HEK293 (cell line): ENCODE results near the gene FIS1.

Experiments
- CTCF ChIA-PET: fragments of 350-600 bp; formaldehyde crosslinking; extraction: SDS; loops from one replicate; lab custom pipeline; 2021; ENCODE audit warnings: antibody characterized with exemption; lab: Yijun Ruan, JAX
- POLR2A ChIA-PET: fragments of 300-600 bp; formaldehyde crosslinking; extraction: SDS; loops from one replicate; lab custom pipeline; 2020; ENCODE audit warnings: antibody characterized with exemption, inconsistent platforms; lab: Yijun Ruan, JAX
- H3K27ac ChIP-seq: fragments of 200-500 bp; sonication (Bioruptor generic); 2 replicates; pipeline ENCODE4 v1.5.1; 2014; ENCODE audit warnings: low read depth, low read length, control low read depth, inconsistent platforms; ENCODE audit errors: extremely low read depth
- H3K36me3 ChIP-seq, 2 experiments: fragments of 200-500 bp in 1 of 2; sonication (Bioruptor generic) in 1 of 2; 1 replicate in 1 of 2; 2 replicates in 1 of 2; pipeline ENCODE4 v1.5.1; 2014 to 2017; ENCODE audit warnings: inconsistent platforms in 2 of 2, low read length in 2 of 2; ENCODE audit not compliant: control insufficient read depth in 2 of 2, insufficient read depth in 1 of 2
- H3K4me1 ChIP-seq: fragments of 200-500 bp; sonication (Bioruptor generic); 2 replicates; pipeline ENCODE4 v1.5.1; 2014; ENCODE audit warnings: mild to moderate bottlenecking, low read length, inconsistent platforms; ENCODE audit not compliant: control insufficient read depth, insufficient read depth
- H3K4me3 ChIP-seq: 2 replicates; pipeline ENCODE4 v1.5.1; 2011; ENCODE audit warnings: low read depth, mild to moderate bottlenecking, control low read depth, low read length, moderate library complexity
- H3K9me3 ChIP-seq: fragments of 200-500 bp; sonication (Bioruptor generic); 2 replicates; pipeline ENCODE4 v1.5.1; 2014; ENCODE audit warnings: low read depth, low read length, inconsistent platforms; ENCODE audit not compliant: control insufficient read depth, insufficient read depth
- KLF1 ChIP-seq: fragments of 450-650 bp; formaldehyde crosslinking; IDR thresholded peaks from 2 replicates; pipeline ENCODE4 v1.5.1; 2016; ENCODE audit warnings: missing biosample characterization, missing genetic modification characterization
- KLF16 ChIP-seq: fragments of 450-650 bp; formaldehyde crosslinking; IDR thresholded peaks from 2 replicates; pipeline ENCODE4 v1.5.1; 2017; ENCODE audit warnings: missing biosample characterization, missing genetic modification characterization
- KLF17 ChIP-seq: fragments of 450-650 bp; formaldehyde crosslinking; IDR thresholded peaks from 2 replicates; pipeline ENCODE4 v1.5.1; 2016; ENCODE audit warnings: missing biosample characterization, missing genetic modification characterization
- MEIS1 ChIP-seq: sonication (generic); formaldehyde crosslinking; IDR thresholded peaks from 2 replicates; pipeline ENCODE4 v1.8.1; 2022; ENCODE audit warnings: missing genetic modification reagents, mild to moderate bottlenecking, borderline replicate concordance
- REST ChIP-seq: fragments of 450-650 bp; formaldehyde crosslinking; IDR thresholded peaks from 2 replicates; pipeline ENCODE4 v1.5.1; 2016; ENCODE audit warnings: missing biosample characterization, missing genetic modification characterization
- SCRT1 ChIP-seq: fragments of 450-650 bp; formaldehyde crosslinking; IDR thresholded peaks from 2 replicates; pipeline ENCODE4 v1.5.1; 2016; ENCODE audit warnings: missing biosample characterization, missing genetic modification characterization, borderline replicate concordance
- SCRT2 ChIP-seq: fragments of 450-650 bp; formaldehyde crosslinking; IDR thresholded peaks from 2 replicates; pipeline ENCODE4 v1.5.1; 2016; ENCODE audit warnings: missing biosample characterization, missing genetic modification characterization
- SP3 ChIP-seq: fragments of 450-650 bp; formaldehyde crosslinking; IDR thresholded peaks from 2 replicates; pipeline ENCODE4 v1.5.1; 2016; ENCODE audit warnings: missing biosample characterization, missing genetic modification characterization
- ZBTB10 ChIP-seq: fragments of 450-650 bp; formaldehyde crosslinking; IDR thresholded peaks from 2 replicates; pipeline ENCODE4 v1.5.1; 2016; ENCODE audit warnings: missing biosample characterization, missing genetic modification characterization
- ZEB2 ChIP-seq: fragments of 450-650 bp; formaldehyde crosslinking; IDR thresholded peaks from 2 replicates; pipeline ENCODE4 v1.5.1; 2016; ENCODE audit warnings: missing biosample characterization, missing genetic modification characterization
- ZFHX2 ChIP-seq: fragments of 450-650 bp; formaldehyde crosslinking; conservative IDR thresholded peaks from 2 replicates; pipeline ENCODE4 v1.5.1; 2016; ENCODE audit warnings: missing biosample characterization, missing genetic modification characterization
- ZNF155 ChIP-seq: fragments of 450-650 bp; formaldehyde crosslinking; IDR thresholded peaks from 2 replicates; pipeline ENCODE4 v1.5.1; 2016; ENCODE audit warnings: missing biosample characterization, missing genetic modification characterization
- ZNF169 ChIP-seq: fragments of 450-650 bp; formaldehyde crosslinking; IDR thresholded peaks from 2 replicates; pipeline ENCODE4 v1.5.1; 2016; ENCODE audit warnings: missing biosample characterization, missing genetic modification characterization
- ZNF211 ChIP-seq: fragments of 450-650 bp; formaldehyde crosslinking; IDR thresholded peaks from 2 replicates; pipeline ENCODE4 v1.5.1; 2016; ENCODE audit warnings: low read depth, missing biosample characterization, missing genetic modification characterization
- ZNF24 ChIP-seq: fragments of 450-650 bp; formaldehyde crosslinking; IDR thresholded peaks from 2 replicates; pipeline ENCODE4 v1.5.1; 2016; ENCODE audit warnings: missing biosample characterization, missing genetic modification characterization
- ZNF248 ChIP-seq: fragments of 450-650 bp; formaldehyde crosslinking; IDR thresholded peaks from 2 replicates; pipeline ENCODE4 v1.5.1; 2017; ENCODE audit warnings: missing biosample characterization, missing genetic modification characterization
- ZNF266 ChIP-seq: fragments of 450-650 bp; formaldehyde crosslinking; IDR thresholded peaks from 2 replicates; pipeline ENCODE4 v1.5.1; 2016; ENCODE audit warnings: missing biosample characterization, missing genetic modification characterization, low read depth
- ZNF341 ChIP-seq: fragments of 450-650 bp; formaldehyde crosslinking; IDR thresholded peaks from 2 replicates; pipeline ENCODE4; 2016; ENCODE audit warnings: low read depth, missing biosample characterization, missing genetic modification characterization
- ZNF416 ChIP-seq: fragments of 450-650 bp; formaldehyde crosslinking; IDR thresholded peaks from 2 replicates; pipeline ENCODE4 v1.5.1; 2016; ENCODE audit warnings: missing biosample characterization, missing genetic modification characterization
- ZNF513 ChIP-seq: fragments of 450-650 bp; IDR thresholded peaks from 2 replicates; pipeline ENCODE4 v1.5.1; 2018; ENCODE audit warnings: missing biosample characterization, missing genetic modification characterization
- ZNF555 ChIP-seq: fragments of 450-650 bp; formaldehyde crosslinking; conservative IDR thresholded peaks from 2 replicates; pipeline ENCODE4 v1.5.1; 2017; ENCODE audit warnings: missing biosample characterization, mild to moderate bottlenecking, missing genetic modification characterization, inconsistent platforms
- ZNF624 ChIP-seq: fragments of 450-650 bp; formaldehyde crosslinking; IDR thresholded peaks from 2 replicates; pipeline ENCODE4 v1.5.1; 2017; ENCODE audit warnings: missing biosample characterization, missing genetic modification characterization
- ZNF654 ChIP-seq: fragments of 450-650 bp; formaldehyde crosslinking; IDR thresholded peaks from 2 replicates; pipeline ENCODE4 v1.5.1; 2016; ENCODE audit warnings: low read depth, missing biosample characterization, missing genetic modification characterization
- ZNF747 ChIP-seq: fragments of 450-650 bp; formaldehyde crosslinking; IDR thresholded peaks from 2 replicates; pipeline ENCODE4 v1.5.1; 2016; ENCODE audit warnings: missing biosample characterization, missing genetic modification characterization
- ZNF837 ChIP-seq: fragments of 450-650 bp; formaldehyde crosslinking; IDR thresholded peaks from 2 replicates; pipeline ENCODE4 v1.5.1; 2016; ENCODE audit warnings: missing biosample characterization, missing genetic modification characterization
- ZSCAN30 ChIP-seq: fragments of 450-650 bp; IDR thresholded peaks from 2 replicates; pipeline ENCODE4 v1.5.1; 2018; ENCODE audit warnings: missing biosample characterization, mild to moderate bottlenecking, missing genetic modification characterization, moderate library complexity
- ZXDB ChIP-seq: fragments of 450-650 bp; formaldehyde crosslinking; IDR thresholded peaks from 2 replicates; pipeline ENCODE4 v1.5.1; 2016; ENCODE audit warnings: missing biosample characterization, missing genetic modification characterization

FIS1 gene

GRCh38 chr7:101223528-101223927, 21.4 kb downstream of the FIS1 start (continued):
- TF ChIP-seq MEIS1 (CRISPR knock-in tag) (no peak), ZXDB (no peak), ZSCAN30 (tag by site-specific recombination) (no peak), ZNF266 (tag by site-specific recombination) (no peak)

GRCh38 chr7:101222275-101222830, 22.5 kb downstream of the FIS1 start:
- Histone ChIP-seq H3K4me3 (no peak overlapping the region), H3K36me3 (peaks cover 3 to 20% of the 10 kb centered on the region in 2 experiments; a peak in 2 of 3 replicates), H3K4me1 (no peaks in the 10 kb centered on the region), H3K27ac (no peak overlapping the region), H3K9me3 (no peaks in the 10 kb centered on the region)
- TF ChIP-seq ZBTB10 (tag by site-specific recombination), result no peak
- TF ChIP-seq ZEB2 (tag by site-specific recombination), result no peak
- no peak for TF ChIP-seq ZNF248 (tag by site-specific recombination)
- no peak for TF ChIP-seq KLF17 (tag by site-specific recombination)
- no peak for TF ChIP-seq ZNF155 (tag by site-specific recombination)
- TF ChIP-seq ZNF513 (tag by site-specific recombination), result no peak
- TF ChIP-seq ZNF341 (tag by site-specific recombination), result no peak
- TF ChIP-seq ZNF747 (tag by site-specific recombination), result no peak
- no peak for TF ChIP-seq ZFHX2 (tag by site-specific recombination)
- TF ChIP-seq ZNF24 (tag by site-specific recombination), result no peak
- POLR2A ChIA-PET, result interaction anchor here (0.5 kb wide), 1 partner anchor 514 kb away, joined by 3 read pairs; no protein-coding TSS in a partner anchor
- CTCF ChIA-PET, result interaction anchor here (0.5 to 1.3 kb wide), 3 partner anchors 8 to 91 kb away, joined by 3 read pairs; no protein-coding TSS in a partner anchor

GRCh38 chr7:101220295-101220694, 24.6 kb downstream of the FIS1 start:
- peaks cover 3 to 26% of the 10 kb centered on the region in 2 experiments; a peak in 2 of 3 replicates for H3K36me3 ChIP-seq
- H3K9me3 ChIP-seq, result no peaks in the 10 kb centered on the region
- H3K4me1 ChIP-seq, result no peaks in the 10 kb centered on the region
- TF ChIP-seq ZNF211 (tag by site-specific recombination) (no peak), ZNF169 (no peak), KLF16 (tag by site-specific recombination) (no peak), ZNF555 (no peak), SCRT2 (tag by site-specific recombination) (peak; percentile 79), ZNF654 (tag by site-specific recombination) (no peak), SCRT1 (tag by site-specific recombination) (0 out of 2 replicates have a peak, but pooled peaks have one; percentile 20), ZNF416 (tag by site-specific recombination) (no peak), ZNF624 (tag by site-specific recombination) (no peak), KLF1 (tag by site-specific recombination) (no peak), SP3 (tag by site-specific recombination) (no peak), ZNF837 (no peak), REST (tag by site-specific recombination) (no peak)
- TF ChIP-seq, all 188 proteins: peak for 2
- CTCF ChIA-PET, result interaction anchor here (1.9 to 2.1 kb wide), 2 partner anchors 24 to 28 kb away, joined by 6 to 13 read pairs; partner anchors contain the start of gene FIS1
- POLR2A ChIA-PET, result no interaction called here
- Histone ChIP-seq H3K27ac (no peak overlapping the region), H3K4me3 (no peak overlapping the region)
